COLO668 (cell line): ENCODE measurements around the gene EPHX1.

Source experiments
- DNase-seq: peaks from one replicate; lab custom pipeline; 2025; ENCODE audit not compliant: unreplicated experiment; lab: John Stamatoyannopoulos, UW

Gene EPHX1

GRCh38 chr1:225840713-225841112 is 30.8 kb downstream of the EPHX1 start:
- no peak for DNase-seq

- no peak for DNase-seq
Measured at GRCh38 chr1:225842074-225842473, 32.1 kb downstream of the EPHX1 start.

GRCh38 chr1:225842788-225843425 is 33.0 kb downstream of the EPHX1 start:
- no peak for DNase-seq

- DNase-seq = no peak
Measured at GRCh38 chr1:225843426-225843795, 33.5 kb downstream of the EPHX1 start.

GRCh38 chr1:225844236-225845061 is 34.5 kb downstream of the EPHX1 start:
- DNase-seq = no peak

- no peak for DNase-seq
Measured at GRCh38 chr1:225845097-225845496, 35.2 kb downstream of the EPHX1 start.

GRCh38 chr1:225845571-225846259 is 35.8 kb downstream of the EPHX1 start:
- peak; percentile 71 for DNase-seq

GRCh38 chr1:225846331-225847310 is 36.7 kb downstream of the EPHX1 start:
- peak; percentile 35 for DNase-seq

- peak; percentile 91 for DNase-seq
Measured at GRCh38 chr1:225847610-225848009, 37.7 kb downstream of the EPHX1 start.

GRCh38 chr1:225848030-225848955 is 38.4 kb downstream of the EPHX1 start:
- no peak for DNase-seq

GRCh38 chr1:225849925-225850324 is 40.0 kb downstream of the EPHX1 start:
- DNase-seq = peak; percentile 76

GRCh38 chr1:225850370-225850769 is 40.4 kb downstream of the EPHX1 start:
- DNase-seq = no peak

- DNase-seq = no peak
Measured at GRCh38 chr1:225851805-225852204, 41.9 kb downstream of the EPHX1 start.

GRCh38 chr1:225852413-225853124 is 42.6 kb downstream of the EPHX1 start:
- DNase-seq = no peak

- no peak for DNase-seq
Measured at GRCh38 chr1:225853441-225853840, 43.5 kb downstream of the EPHX1 start.

GRCh38 chr1:225855503-225856300 is 45.8 kb downstream of the EPHX1 start:
- no peak for DNase-seq

GRCh38 chr1:225857256-225857655 is 47.3 kb downstream of the EPHX1 start:
- no peak for DNase-seq

GRCh38 chr1:225859151-225859550 is 49.2 kb downstream of the EPHX1 start:
- DNase-seq = no peak
